DMS53 treated with DMSO at 0.1 percent for 48 hours (cell line): Measurements from ENCODE around the gene SNAP91.
"Not testable (repeated sequence)": the region's sequence is repeated elsewhere in the genome, so short reads cannot be mapped to it uniquely, and the experiment has no call there.

Experiments used
- DNase-seq: peaks from one replicate; lab custom pipeline; 2025; ENCODE audit not compliant: unreplicated experiment; lab: John Stamatoyannopoulos, UW

SNAP91 gene

GRCh38 chr6:83629908-83630307, 79.0 kb downstream of the SNAP91 start:
- DNase-seq: not testable (repeated sequence)

DNA sequence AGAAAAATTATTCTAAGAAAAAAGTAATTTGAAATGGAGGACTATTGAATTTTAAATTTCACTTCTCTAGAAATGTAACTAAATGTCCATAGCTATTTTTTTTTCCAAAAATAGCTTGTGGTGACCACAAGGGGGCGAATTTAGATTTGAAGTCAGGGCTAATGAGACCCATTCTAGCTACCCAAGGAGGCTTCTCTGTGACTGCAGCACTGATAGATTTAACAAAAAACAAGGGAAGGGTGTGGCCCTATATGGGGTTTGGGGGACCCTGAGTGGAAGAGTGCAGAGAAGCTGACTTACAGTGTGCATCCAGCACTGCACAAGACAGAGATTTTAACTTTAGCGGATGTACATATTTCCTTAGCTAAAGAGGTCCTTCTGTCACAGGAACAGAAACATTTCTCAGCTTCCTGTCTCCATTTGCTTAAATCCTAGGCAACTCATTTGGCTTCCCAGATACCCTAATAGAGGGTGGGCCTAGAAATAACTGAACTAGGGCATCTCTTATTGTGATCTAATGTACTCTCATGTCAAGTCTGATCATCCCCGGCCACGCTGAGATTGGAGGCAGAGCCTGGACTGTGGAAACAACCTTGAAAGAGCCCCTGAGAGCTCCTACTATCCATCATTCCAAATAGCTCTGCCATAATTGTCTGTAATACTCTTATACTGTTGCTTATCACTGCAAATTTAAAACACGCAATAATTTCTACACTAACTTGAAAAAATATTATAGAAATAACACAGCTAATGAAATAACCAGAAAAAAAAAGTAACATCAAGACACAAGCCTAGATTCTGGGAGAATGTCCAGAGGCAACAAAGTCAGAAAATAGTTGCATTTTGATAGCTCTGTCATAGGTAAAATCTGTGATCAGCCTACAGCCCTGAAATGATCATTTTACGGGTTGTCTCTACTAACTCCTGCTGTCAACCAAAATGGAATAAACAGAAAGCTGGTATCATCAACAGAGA, 93.6 kb downstream of the SNAP91 start:
- DNase-seq: peak; percentile 31

- DNase-seq: no peak
These were observed 95.5 kb downstream of the SNAP91 start for GRCh38 chr6:83613378-83613777.

DNA sequence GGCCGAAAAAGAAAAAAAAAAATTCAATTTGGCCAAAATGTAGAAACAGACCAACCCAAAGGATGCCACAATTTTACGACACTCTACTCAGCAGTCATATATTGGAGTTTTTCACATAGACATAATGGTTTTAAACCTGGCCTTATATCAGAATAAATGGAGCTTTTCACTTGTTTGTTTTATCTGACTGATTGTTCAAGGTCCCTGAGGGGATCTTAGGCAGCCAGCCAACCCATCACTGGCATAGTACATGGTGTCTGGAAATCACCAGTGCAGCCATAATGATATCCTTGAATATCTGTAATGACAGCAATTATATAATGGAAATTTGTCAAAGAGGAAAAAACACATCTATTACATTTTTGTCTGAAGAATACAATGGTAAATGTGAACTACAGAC, 99.7 kb downstream of the SNAP91 start:
- no peak for DNase-seq

DNA sequence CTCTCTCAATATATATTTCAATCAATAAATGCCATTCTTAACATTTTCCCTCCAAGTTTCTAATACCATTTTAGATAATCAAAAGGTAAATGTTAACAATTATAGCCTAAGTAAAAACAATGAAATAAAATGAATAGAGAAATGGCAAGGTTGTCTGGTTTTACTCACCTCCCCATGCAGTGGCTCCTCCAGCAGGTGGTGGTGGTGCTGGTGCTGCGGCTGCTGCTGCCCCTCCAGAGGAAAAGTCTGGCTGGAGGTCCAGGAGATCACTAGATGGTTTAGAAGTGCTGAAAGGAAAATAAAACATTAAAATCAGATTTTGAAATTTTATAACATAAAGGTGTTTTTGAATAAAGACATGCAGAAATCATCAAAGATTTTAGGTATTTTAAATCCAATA, 103.4 kb downstream of the SNAP91 start:
- no peak for DNase-seq

GRCh38 chr6:83603551-83603950, 105.3 kb downstream of the SNAP91 start:
- no peak for DNase-seq

- DNase-seq: no peak
These were observed 107.8 kb downstream of the SNAP91 start for GRCh38 chr6:83601119-83601518.

- no peak for DNase-seq
These were observed 108.4 kb downstream of the SNAP91 start for GRCh38 chr6:83600459-83600858.

GRCh38 chr6:83597511-83597910, 111.4 kb downstream of the SNAP91 start:
- DNase-seq: no peak

DNA sequence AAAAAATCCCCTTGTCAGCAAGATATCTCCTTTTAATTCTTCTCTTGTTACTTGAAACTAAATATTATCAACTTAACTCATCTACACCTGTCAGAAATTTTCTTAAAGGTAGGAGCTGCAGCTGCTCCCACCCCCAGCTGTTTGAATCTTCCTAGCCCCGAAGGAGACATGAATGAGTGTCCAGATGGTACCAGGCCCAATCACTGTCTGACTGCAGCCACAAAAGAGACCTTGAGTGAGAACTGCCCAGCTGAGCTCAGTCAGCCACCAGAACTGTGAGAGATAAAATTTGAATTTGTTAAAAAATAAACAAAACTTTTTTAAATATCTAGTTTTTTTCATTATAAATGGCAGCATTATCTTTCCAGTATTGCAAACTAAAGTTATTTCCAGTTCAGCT, 111.8 kb downstream of the SNAP91 start:
- no peak for DNase-seq

GRCh38 chr6:83594941-83595340, 114.0 kb downstream of the SNAP91 start:
- no peak for DNase-seq

GRCh38 chr6:83593395-83593785, 115.5 kb downstream of the SNAP91 start:
- no peak for DNase-seq

GRCh38 chr6:83592770-83593394, 116.0 kb downstream of the SNAP91 start:
- DNase-seq: peak; percentile 26

- DNase-seq: no peak
These were observed 118.5 kb downstream of the SNAP91 start for GRCh38 chr6:83590416-83590815.

- no peak for DNase-seq
These were observed 119.8 kb downstream of the SNAP91 start for GRCh38 chr6:83589076-83589475.

- DNase-seq: no peak
These were observed 130.8 kb downstream of the SNAP91 start for GRCh38 chr6:83578057-83578456.

DNA sequence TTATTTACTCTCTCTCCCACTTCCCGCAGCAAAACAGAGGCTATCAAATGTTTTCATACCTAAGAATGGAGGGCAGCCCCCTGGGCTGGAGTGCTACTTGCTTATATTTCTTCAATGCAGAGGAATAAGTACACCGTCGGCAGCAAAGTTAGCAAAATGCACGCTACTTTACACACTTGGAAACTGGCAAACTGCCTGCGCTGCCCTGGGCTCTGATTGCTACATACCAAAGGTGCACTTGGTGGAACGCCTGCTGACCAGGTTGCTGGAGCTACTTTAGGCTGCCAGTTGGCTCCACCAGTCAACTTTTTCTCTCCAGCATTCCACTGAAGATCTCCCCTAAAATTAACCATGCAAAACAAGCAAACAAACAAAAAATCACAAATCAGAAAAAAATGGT, 134.1 kb downstream of the SNAP91 start:
- DNase-seq: no peak

GRCh38 chr6:83571663-83572185, 137.2 kb downstream of the SNAP91 start:
- not testable (repeated sequence) for DNase-seq

DNA sequence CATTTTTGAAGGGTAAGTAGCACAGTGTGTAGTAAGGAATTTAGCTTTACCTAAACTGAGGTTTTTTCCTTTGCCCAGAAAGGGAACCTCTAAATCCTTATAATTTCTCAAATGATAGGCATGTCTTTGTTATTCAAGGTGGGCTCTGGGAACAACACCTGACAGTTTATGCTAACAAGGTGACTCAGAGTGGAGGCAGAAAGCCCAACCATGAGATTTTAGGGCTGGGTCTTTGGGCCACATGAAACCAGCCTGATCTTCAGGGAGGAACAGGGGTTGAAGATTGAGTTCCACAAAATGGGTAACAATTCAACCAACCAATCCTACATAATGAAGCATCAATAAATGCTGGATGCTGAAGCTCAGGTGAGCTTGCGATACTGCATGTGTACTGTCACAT, 149.9 kb downstream of the SNAP91 start:
- no peak for DNase-seq

GRCh38 chr6:83556871-83557270, 152.0 kb downstream of the SNAP91 start:
- no peak for DNase-seq

DNA sequence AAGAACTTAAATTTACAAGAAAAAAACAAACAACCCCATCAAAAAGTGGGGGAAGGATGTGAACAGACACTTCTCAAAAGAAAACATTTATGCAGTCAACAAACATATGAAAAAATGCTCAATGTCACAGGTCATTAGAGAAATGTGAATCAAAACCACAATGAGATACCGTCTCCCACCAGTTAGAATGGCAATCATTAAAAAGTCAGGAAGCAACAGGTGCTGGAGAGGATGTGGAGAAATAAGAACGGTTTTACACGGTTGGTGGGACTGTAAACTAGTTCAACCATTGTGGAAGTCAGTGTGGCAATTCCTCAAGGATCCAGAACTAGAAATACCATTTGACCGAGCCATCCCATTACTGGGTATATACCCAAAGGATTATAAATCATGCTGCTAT, 157.2 kb downstream of the SNAP91 start:
- DNase-seq: not testable (repeated sequence)

DNA sequence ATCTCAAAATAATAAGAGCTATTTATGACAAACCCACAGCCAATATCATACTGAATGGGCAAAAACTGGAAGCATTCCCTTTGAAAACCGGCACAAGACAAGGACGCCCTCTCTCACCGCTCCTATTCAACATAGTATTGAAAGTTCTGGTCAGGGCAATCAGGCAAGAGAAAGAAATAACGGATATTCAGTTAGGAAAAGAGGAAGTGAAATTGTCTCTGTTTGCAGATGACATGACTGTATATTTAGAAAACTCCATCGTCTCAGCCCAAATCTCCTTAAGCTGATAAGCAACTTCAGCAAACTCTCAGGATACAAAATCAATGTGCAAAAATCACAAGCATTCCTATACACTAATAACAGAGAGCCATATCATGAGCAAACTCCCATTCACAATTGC, 158.4 kb downstream of the SNAP91 start:
- DNase-seq: not testable (repeated sequence)
